K562 (cell line): ENCODE data around the gene B3GLCT. TPM values are rescaled to one million over a fixed set of nuclear protein-coding genes. Genes with fewer than 3 reads are reported as not detected.

Experiments used
- polyA plus RNA-seq, 8 experiments: library from polyadenylated mRNA; depleted of rRNA in 4 of 8; stranded (reverse) in 5 of 8; unstranded in 3 of 8; fragments of >200 nt; fragmentation: Nextera tagmentation in 2 of 8; fragmentation: Illumina TruSeq in 1 of 8; extraction: Ambion mirVana in 2 of 8; extraction: Trizol in 1 of 8; gene quantifications; 2 replicates each; pipeline versions ENCODE4 v1.2.1 to v1.2.3, GENCODE V29; 2011 to 2014; ENCODE audit warnings: inconsistent platforms in 1 of 8, missing spikeins in 1 of 8
- total RNA-seq, 7 experiments: library from RNA; depleted of rRNA in 6 of 7; stranded (reverse); fragments of >200 nt in 6 of 7; fragmentation: Illumina TruSeq in 2 of 7; extraction: Trizol in 2 of 7; gene quantifications; 2 replicates each; pipeline versions ENCODE4 v1.2.1 to v1.2.3, GENCODE V29; 2011 to 2021; ENCODE audit warnings: low replicate concordance in 1 of 7

B3GLCT gene
- total and polyA plus RNA-seq, 9 of the 15 experiments (the other 6 are each of a cell fraction or from before 2014, with no cell fraction given) = 1.1 to 5.1 (median 2.9) TPM

Other genes with a start within 250 kb of the B3GLCT start
- gene HSPH1, start 38.1 kb upstream of the B3GLCT start, total RNA-seq (2014; rRNA removed) = 60.8 and 64.7 TPM in 2 replicates
- gene HSPH1, start 38.1 kb upstream of the B3GLCT start, total RNA-seq (2014; rRNA removed; fragmentation: Illumina TruSeq; extraction: Trizol) = 100 and 105 TPM in 2 replicates
- gene HSPH1, start 38.1 kb upstream of the B3GLCT start, total RNA-seq (2015; rRNA removed; fragmentation: Illumina TruSeq; extraction: Trizol) = 102 and 104 TPM in 2 replicates
- 103 and 107 TPM in 2 replicates for gene HSPH1, start 38.1 kb upstream of the B3GLCT start, total RNA-seq (2021)
- 35.9 and 61.4 TPM in 2 replicates for gene HSPH1, start 38.1 kb upstream of the B3GLCT start, polyA plus RNA-seq (2011; rRNA removed)
- 82.3 and 104 TPM in 2 replicates for gene HSPH1, start 38.1 kb upstream of the B3GLCT start, polyA plus RNA-seq (2014; fragmentation: Illumina TruSeq; extraction: Trizol)
- gene HSPH1, start 38.1 kb upstream of the B3GLCT start, polyA plus RNA-seq (2014; fragmentation: Nextera tagmentation; extraction: Ambion mirVana) = 10 to 100 TPM; 34.6 to 53.4 TPM
- 57.7 and 76.0 TPM in 2 replicates for gene HSPH1, start 38.1 kb upstream of the B3GLCT start, polyA plus RNA-seq (2014; rRNA removed)